GM12878 (cell line): ENCODE data around the gene ARHGEF7.
"Not testable (repeated sequence)": the region's sequence is repeated elsewhere in the genome, so short reads cannot be mapped to it uniquely, and the experiment has no call there.

Source experiments
- BRCA1 ChIP-seq: IDR thresholded peaks from 2 replicates; pipeline ENCODE4 v1.6.1; 2011; ENCODE audit warnings: low read depth, low read length, improper control_type of control experiment
- CTCF ChIP-seq, 3 experiments: IDR thresholded peaks in 2 of 3; conservative IDR thresholded peaks in 1 of 3; 2 replicates each; pipeline ENCODE4 v1.5.1; 2011; ENCODE audit warnings: low read depth in 3 of 3, low read length in 3 of 3, mild to moderate bottlenecking in 3 of 3, control low read depth in 2 of 3, moderate library complexity in 2 of 3, inconsistent platforms in 1 of 3, mixed read lengths in 1 of 3; ENCODE audit not compliant: control insufficient read depth in 2 of 3, insufficient read depth in 1 of 3; ENCODE audit errors: extremely low read depth in 1 of 3
- FOXK2 ChIP-seq: fragments of 450-650 bp; IDR thresholded peaks from 2 replicates; pipeline ENCODE4 v1.6.1; 2017; ENCODE audit warnings: mild to moderate bottlenecking, moderate library complexity
- JUNB ChIP-seq: IDR thresholded peaks from 2 replicates; pipeline ENCODE4 v1.6.1; 2016; ENCODE audit warnings: antibody characterized with exemption, mild to moderate bottlenecking
- JUND ChIP-seq: IDR thresholded peaks from 2 replicates; pipeline ENCODE4 v1.6.1; 2012; ENCODE audit warnings: low read depth, mild to moderate bottlenecking, low read length, improper control_type of control experiment, moderate library complexity
- NFYA ChIP-seq: IDR thresholded peaks from 2 replicates; pipeline ENCODE4 v1.6.1; 2011; ENCODE audit warnings: low read depth, mild to moderate bottlenecking, low read length, improper control_type of control experiment, borderline replicate concordance
- POLR2A ChIP-seq: IDR thresholded peaks from 2 replicates; pipeline ENCODE4 v1.6.1; 2011; ENCODE audit warnings: low read depth, mild to moderate bottlenecking, low read length
- POLR2AphosphoS5 ChIP-seq: IDR thresholded peaks from 2 replicates; pipeline ENCODE4 v1.6.1; 2011; ENCODE audit warnings: mild to moderate bottlenecking, low read length, inconsistent platforms
- RCOR1 ChIP-seq: conservative IDR thresholded peaks from 2 replicates; pipeline ENCODE4 v1.6.1; 2012; ENCODE audit warnings: low read depth, low read length, improper control_type of control experiment
- TAF1 ChIP-seq: IDR thresholded peaks from 2 replicates; pipeline ENCODE4 v1.6.1; 2011; ENCODE audit warnings: mild to moderate bottlenecking, low read depth, low read length, borderline replicate concordance
- WRNIP1 ChIP-seq: IDR thresholded peaks from 2 replicates; pipeline ENCODE4 v1.6.1; 2011; ENCODE audit warnings: low read depth, low read length, improper control_type of control experiment, borderline replicate concordance

DNA sequence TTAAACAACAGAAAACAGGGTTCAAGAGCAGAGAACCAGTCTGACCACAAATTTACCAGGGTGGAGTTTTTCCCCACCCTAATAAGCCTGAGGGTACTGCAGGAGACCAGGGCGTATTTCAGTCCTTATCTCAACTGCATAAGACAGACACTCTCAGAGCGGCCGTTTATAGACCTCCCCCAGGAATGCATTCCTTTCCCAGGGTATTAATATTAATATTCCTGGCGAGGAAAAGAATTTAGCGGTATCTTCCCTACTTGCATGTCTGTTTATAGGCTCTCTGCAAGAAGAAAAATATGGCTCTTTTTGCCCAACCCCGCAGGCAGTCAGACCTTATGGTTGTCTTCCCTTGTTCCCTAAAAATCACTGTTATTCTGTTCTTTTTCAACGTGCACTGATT is 43.6 kb upstream of the ARHGEF7 start:
- not testable (repeated sequence) for TF ChIP-seq FOXK2; CTCF (IDR thresholded peaks at IDR 0.05 in 2 of 3, conservative IDR thresholded peaks at IDR 0.05 in 1 of 3; ENCODE audit: control insufficient read depth in 2 of 3, extremely low read depth in 1 of 3, insufficient read depth in 1 of 3, low read depth in 3 of 3, low read length in 3 of 3); NFYA; POLR2AphosphoS5; WRNIP1; POLR2A; TAF1; JUND; BRCA1; JUNB; RCOR1
